GM18868 (cell line): ENCODE data around the gene MITD1.
"Not testable (repeated sequence)": the region's sequence is repeated elsewhere in the genome, so short reads cannot be mapped to it uniquely, and the experiment has no call there.

Source experiments
- ATAC-seq: cut with Tn5 transposase; IDR thresholded peaks from one replicate; pipeline ENCODE4 v1.9.1; 2021; ENCODE audit warnings: mild to moderate bottlenecking, moderate library complexity; ENCODE audit not compliant: unreplicated experiment

The MITD1 gene

DNA sequence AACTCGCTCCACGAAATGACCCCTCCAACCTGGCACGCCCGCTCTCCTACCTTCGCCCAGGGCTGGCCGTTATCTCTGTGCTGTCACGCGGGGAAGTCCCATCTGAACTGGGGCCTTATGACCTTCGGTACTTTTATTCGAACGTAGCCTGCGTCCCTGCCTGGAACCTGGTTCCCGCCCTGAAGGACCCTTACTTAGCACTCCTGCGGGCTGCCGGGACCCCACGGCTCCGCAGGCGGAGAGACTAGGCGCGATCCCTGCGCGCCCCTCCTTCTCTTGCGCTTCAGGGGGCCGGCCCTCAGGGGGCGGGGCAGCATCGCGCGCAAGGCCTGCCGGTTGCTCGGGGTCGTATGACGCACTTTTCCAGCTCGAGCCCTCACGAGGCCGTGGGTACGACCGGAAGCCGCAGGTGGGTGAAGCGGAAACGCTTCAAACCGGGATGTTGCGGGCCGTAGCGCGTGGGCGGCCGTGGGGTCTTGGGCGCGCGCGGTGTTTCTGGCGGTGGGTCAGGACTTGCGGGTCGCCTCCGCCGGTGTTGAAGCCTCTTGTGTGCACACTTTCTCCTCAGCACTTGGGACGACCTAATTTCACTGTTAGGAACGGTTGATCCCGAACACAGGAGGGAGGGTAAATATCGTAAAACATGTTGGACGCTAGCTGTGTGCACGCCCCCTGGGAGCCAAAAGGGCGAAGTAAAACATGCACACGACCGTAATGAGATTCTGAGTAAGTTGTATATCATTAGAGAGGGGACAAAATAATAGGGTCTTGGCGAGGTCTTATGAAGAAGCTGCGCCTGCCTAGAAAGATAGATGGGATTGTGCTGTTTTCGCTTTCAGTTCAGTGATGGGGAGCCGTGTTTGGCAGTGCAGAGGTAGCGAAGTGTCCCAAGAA is 26.0 kb downstream of the MITD1 start, which contains the start of the genes LIPT1 and TSGA10:
Gene LIPT1 (plus strand): TSS at position 325 of the 894 bp plus-strand sequence. CDS start 6,991 bp downstream, outside the sequence.
Gene TSGA10 (minus strand): TSS at position 300 of the 894 bp plus-strand sequence. CDS start 45,503 bp downstream, outside the sequence.
- peak; percentile 97 for ATAC-seq

- no peak for ATAC-seq
Measured at GRCh38 chr2:99153921-99154604, 26.8 kb downstream of the MITD1 start.

DNA sequence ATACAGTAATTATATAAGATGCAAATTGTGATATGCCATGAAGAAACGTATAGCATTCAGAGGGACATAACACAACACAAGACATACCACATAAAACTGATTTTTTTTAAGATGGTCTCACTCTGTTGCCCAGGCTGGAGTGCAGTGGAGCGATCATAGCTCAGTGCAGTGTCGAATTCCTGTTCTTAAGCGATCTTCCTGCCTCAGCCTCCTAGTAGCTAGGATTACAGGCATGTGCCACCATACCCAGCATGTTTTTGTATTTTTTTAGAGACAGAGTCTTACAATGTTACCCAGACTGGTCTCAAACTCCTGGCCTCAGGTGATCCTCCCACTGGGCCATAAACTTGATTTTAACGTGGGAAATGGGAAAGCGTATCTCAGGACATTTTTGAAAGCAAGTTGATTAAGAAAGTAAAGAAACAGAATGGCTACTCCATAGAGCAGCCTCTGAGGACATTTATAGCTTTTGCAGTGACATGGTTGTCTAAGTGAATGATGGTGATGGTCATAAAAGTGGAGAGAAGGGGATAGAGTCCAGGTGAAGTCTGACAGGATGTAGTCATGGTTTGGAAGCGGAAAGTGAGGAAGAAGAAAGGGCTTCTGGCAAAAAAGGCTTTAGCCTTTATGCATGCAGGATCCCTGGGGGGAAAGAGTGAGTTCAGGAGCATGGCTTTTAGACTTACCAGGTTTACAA is 28.5 kb downstream of the MITD1 start:
- ATAC-seq, result no peak

DNA sequence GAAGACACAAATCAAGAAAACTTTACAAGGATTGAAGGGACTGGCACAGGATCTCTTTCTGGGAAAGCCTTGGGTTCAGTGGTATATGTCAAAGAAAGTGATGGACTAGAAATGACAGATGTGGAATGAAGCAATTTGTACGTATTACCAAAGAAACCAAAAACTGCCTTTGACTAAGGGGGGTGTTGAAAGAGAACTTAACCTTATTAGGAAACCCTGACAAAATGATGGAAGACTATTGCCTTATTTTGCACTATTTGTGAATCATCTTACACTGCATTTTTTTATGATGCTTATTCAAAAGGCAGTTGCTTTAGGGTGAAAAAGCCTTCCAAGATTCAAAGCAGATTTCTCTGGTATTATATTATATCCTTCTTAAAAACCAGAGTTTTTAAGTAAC is 30.2 kb downstream of the MITD1 start:
- no peak for ATAC-seq

DNA sequence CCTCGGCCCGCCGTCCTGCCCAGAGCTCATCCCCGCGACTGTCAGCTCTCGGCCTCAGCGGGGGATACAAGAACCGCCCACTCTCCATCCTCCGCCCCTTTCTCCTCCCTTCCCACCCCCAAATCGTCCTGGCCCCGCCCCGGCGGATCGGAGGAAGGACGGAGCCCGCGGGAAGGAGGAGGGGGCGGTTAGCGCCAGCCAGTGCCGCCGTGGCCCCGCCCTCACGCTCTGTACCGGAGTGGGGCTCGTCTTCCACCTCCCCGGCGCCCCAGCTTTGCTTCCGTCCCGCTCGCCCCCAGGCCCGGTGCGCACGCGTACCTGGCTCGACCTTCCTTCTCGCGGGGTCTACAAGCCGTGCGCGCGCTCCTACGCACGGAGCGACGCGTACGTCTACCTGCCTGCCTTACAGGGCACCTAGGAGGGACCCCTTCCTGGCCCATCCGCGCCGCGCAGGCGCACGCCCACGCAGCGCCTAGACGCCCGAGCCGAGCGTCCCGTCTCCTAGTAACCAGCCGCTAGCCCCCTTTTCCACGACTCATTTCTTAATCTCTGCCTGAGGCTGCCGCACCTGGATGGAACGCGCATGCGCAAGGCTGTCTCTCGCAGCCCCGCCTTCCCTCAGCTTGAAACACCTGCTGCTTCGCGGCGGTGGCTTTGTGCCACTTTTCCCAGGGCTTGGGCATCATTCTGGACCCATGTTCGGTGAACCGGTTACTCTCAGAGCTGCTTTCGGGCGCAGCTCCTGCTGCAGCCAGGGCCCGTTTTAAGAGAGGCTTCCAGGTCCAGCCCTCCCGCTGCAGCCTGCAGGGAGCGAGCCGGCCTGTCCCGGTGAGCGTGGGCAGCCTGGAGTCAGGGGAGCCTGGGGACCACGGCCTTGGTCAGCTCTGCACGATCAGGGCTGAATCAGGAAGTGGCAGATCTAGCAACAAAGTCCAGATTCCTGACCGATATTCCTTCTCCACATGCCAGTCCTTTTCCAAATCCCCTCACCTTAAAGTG is 39.4 kb downstream of the MITD1 start, which contains the start of gene C2orf15:
Gene C2orf15 (plus strand): TSS at position 598 of the 999 bp plus-strand sequence. CDS start 8,852 bp downstream, outside the sequence.
- peak; percentile 85 for ATAC-seq

- peak; percentile 30 for ATAC-seq
Measured at GRCh38 chr2:99140860-99141109, 40.1 kb downstream of the MITD1 start.

GRCh38 chr2:99140056-99140859 is 40.6 kb downstream of the MITD1 start:
- no peak for ATAC-seq

DNA sequence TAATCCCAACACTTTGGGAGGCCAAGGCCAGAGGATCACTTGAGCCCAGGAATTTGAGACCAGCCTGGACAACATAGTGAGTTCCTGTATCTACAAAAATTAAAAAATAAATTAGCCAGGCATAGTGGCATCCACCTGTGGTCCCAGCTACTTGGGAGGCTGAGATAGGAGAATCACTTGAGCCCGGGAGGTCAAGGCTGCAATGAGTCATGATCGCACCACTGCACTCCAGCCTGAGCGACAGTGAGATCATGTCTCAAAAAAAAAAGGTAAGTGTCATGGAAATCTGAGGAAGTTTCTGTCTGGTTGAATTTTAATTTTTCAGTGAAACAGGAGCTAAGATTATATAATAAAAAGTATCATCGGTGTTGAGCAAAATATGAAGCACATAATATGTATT is 41.9 kb downstream of the MITD1 start:
- no peak for ATAC-seq

DNA sequence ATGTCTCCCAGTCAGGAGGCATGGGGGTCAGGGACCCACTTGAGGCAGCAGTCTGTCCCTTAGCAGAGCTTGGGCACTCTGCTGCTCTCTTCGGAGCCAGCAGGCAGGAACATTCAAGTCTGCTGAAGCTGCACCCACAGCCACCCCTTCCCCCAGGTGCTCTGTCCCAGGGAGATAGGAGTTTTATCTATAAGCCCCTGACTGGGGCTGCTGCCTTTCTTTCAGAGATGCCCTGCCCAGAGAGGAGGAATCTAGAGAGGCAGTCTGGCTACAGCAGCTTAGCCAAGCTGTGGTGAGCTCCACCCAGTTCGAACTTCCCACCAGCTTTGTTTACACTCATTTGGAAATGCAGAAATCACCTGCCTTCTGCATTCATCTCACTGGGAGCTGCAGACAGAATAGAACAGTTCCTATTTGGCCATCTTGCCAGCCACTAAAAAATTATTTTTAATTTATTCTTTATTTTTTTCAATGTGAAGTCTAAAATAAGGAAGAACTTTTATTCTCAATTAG is 45.8 kb downstream of the MITD1 start:
- not testable (repeated sequence) for ATAC-seq

DNA sequence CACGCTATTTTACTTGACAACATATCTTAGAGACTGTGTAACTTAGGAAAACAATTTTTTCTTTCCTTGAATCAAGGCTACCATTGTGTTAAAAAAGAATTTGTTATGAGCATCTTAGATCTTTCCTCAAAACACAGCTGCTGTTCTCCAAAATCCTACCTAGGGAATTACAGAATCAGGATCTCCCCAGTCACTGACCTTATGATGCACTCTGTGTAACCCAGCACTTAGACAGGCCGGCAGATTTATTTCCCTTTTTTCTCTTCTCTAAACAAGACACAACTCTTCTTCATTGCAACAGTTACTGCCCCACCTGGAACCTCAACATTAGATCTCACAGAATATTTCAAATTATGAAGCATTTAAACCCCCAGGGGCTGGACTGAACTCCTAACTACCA is 52.9 kb downstream of the MITD1 start:
- ATAC-seq, result no peak
